MCF 10A (cell line): ENCODE data around the gene TTC33. TPM values are rescaled to one million over a fixed set of nuclear protein-coding genes. Genes with fewer than 3 reads are reported as not detected.

Experiments used
- BruUV-seq: library from RNA; stranded (reverse); fragments of 400-500 nt; replicated peaks from 2 replicates; lab custom pipeline; 2021; lab: Mats Ljungman, UMichigan
- CTCF ChIA-PET: fragments of 300-600 bp; sonication (Branson Sonifier 250); formaldehyde crosslinking; extraction: SDS; loops from one replicate; lab custom pipeline; 2021; ENCODE audit warnings: antibody characterized with exemption, inconsistent platforms; lab: Yijun Ruan, JAX
- POLR2A ChIA-PET: fragments of 300-600, 350-650 bp; sonication (Branson Sonifier 250); formaldehyde crosslinking; extraction: SDS; loops from one replicate; lab custom pipeline; 2020; ENCODE audit warnings: antibody characterized with exemption, inconsistent platforms; lab: Yijun Ruan, JAX
- DNase-seq: peaks from one replicate; pipeline ENCODE4 v3.0.0-alpha.2; 2018; ENCODE audit not compliant: unreplicated experiment
- H3K27ac Mint-ChIP-seq: one replicate; pipeline ENCODE4 v1.8.0; 2022; ENCODE audit warnings: mild to moderate bottlenecking, low read depth, mixed read lengths; ENCODE audit not compliant: unreplicated experiment
- H3K27me3 Mint-ChIP-seq: one replicate; pipeline ENCODE4 v1.8.0; 2022; ENCODE audit warnings: mixed read lengths; ENCODE audit not compliant: insufficient read depth, unreplicated experiment
- H3K36me3 Mint-ChIP-seq: one replicate; pipeline ENCODE4 v1.8.0; 2022; ENCODE audit warnings: mild to moderate bottlenecking, moderate library complexity, mixed read lengths; ENCODE audit not compliant: insufficient read depth, unreplicated experiment
- H3K4me1 Mint-ChIP-seq: one replicate; pipeline ENCODE4 v1.8.0; 2022; ENCODE audit warnings: mixed read lengths; ENCODE audit not compliant: insufficient read depth, unreplicated experiment
- H3K4me3 Mint-ChIP-seq: one replicate; pipeline ENCODE4 v1.8.0; 2022; ENCODE audit warnings: mild to moderate bottlenecking, moderate library complexity, mixed read lengths; ENCODE audit not compliant: unreplicated experiment
- H3K9me3 Mint-ChIP-seq: one replicate; pipeline ENCODE4 v1.8.0; 2022; ENCODE audit warnings: mixed read lengths; ENCODE audit not compliant: unreplicated experiment
- intact Hi-C: fragments of 100-400 bp; cut with micrococcal nuclease; formaldehyde crosslinking; loops from 2 replicates; pipeline ENCODE4 v1.14.1; 2022
- total RNA-seq: library from RNA; stranded (reverse); gene quantifications from 2 replicates; pipeline ENCODE4 v1.2.3, GENCODE V29; 2022
- TF ChIP-seq, protein P1 (sequence below): fragments of 200-600 bp; IDR thresholded peaks from one replicate; pipeline ENCODE4 v1.8.0; 2022; ENCODE audit warnings: antibody characterized with exemption, mild to moderate bottlenecking; ENCODE audit not compliant: unreplicated experiment

The TTC33 gene
- total RNA-seq, 1 experiment from 2014 or later, result 13.3 TPM

DNA sequence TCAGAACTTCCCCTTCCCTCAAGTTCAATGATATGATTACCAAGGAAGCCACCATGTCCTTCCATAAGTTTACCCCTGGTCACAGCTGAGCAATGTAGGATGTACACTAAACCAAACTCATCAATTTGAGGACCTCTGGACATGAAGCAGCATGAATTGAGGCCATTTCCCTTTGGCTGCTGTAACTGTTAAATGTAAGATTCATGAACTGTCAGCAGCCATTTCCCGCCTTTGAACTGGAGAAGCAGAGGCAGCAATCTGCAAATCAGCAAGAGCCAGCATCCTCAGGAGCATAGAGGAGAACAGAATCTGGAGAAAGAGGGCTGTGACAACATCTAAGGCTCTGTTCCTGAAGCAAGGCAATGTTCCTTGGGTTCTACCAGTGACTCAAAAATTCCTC is 180.3 kb downstream of the TTC33 start:
- Mint-ChIP-seq H3K9me3 (no peaks in the 10 kb centered on the region), H3K4me1 (peaks cover 9% of the 10 kb centered on the region), H3K27me3 (no peaks in the 10 kb centered on the region), H3K27ac (no peak overlapping the region), H3K4me3 (no peak overlapping the region), H3K36me3 (no peaks in the 10 kb centered on the region)
- no TSS peak for BruUV-seq
- no peak for DNase-seq
- ChIA-PET POLR2A (no interaction called here), CTCF (interaction anchor here (0.6 to 0.7 kb wide), 2 partner anchors 365 to 857 kb away, joined by 3 to 4 read pairs; no protein-coding TSS in a partner anchor)
- intact Hi-C loops, result no loop called here
- TF ChIP-seq, protein P1, sequence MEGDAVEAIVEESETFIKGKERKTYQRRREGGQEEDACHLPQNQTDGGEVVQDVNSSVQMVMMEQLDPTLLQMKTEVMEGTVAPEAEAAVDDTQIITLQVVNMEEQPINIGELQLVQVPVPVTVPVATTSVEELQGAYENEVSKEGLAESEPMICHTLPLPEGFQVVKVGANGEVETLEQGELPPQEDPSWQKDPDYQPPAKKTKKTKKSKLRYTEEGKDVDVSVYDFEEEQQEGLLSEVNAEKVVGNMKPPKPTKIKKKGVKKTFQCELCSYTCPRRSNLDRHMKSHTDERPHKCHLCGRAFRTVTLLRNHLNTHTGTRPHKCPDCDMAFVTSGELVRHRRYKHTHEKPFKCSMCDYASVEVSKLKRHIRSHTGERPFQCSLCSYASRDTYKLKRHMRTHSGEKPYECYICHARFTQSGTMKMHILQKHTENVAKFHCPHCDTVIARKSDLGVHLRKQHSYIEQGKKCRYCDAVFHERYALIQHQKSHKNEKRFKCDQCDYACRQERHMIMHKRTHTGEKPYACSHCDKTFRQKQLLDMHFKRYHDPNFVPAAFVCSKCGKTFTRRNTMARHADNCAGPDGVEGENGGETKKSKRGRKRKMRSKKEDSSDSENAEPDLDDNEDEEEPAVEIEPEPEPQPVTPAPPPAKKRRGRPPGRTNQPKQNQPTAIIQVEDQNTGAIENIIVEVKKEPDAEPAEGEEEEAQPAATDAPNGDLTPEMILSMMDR, result no peak

DNA sequence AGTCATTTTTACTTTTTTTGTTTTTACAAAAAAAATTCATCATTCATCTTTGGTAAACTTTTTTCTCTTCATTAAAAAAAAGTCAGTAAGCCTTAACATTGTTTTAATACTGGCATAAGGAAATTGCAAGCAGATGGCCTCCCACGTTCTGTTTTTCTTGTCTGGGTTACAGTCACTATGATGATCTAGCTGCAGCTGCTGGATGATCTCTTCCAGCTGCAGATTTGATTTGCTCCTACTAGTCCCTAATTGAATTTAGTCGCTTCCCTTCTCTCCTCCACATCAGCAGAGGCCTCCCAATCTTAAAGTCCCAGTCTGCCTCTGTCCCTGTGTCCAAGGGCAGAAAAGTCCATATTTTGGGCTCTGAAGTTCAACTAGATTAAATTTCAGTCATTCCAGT is 182.8 kb downstream of the TTC33 start:
- DNase-seq, result no peak
- Mint-ChIP-seq H3K9me3 (no peaks in the 10 kb centered on the region), H3K4me3 (no peak overlapping the region), H3K36me3 (no peaks in the 10 kb centered on the region), H3K4me1 (peaks cover 21% of the 10 kb centered on the region), H3K27me3 (no peaks in the 10 kb centered on the region), H3K27ac (no peak overlapping the region)
- BruUV-seq, result no TSS peak
- CTCF ChIA-PET, result no interaction called here
- intact Hi-C loops, result no loop called here
- TF ChIP-seq, protein P1, result no peak
- POLR2A ChIA-PET, result no interaction called here

DNA sequence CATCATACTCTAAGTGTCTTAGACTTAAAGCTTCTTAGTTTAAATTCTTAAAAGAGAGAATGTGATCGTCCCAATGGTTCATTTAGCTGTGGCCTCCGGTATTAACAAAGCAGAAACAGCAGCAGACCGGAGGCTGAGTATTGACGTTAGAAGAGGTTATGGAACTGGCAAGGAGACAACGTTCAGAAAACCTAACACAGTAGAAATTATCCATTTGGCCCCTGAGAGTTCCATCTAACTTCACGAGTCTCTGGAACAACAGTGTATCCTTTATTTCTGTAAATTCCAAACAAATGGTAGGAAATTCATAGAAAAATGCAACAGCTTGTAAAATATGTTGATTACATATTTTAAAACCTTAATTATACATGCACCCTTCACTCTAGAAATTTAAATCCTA is 183.4 kb downstream of the TTC33 start:
- CTCF ChIA-PET, result no interaction called here
- peaks cover 21% of the 10 kb centered on the region for H3K4me1 Mint-ChIP-seq
- no peak overlapping the region for H3K27ac Mint-ChIP-seq
- BruUV-seq, result no TSS peak
- H3K9me3 Mint-ChIP-seq, result no peaks in the 10 kb centered on the region
- H3K27me3 Mint-ChIP-seq, result no peaks in the 10 kb centered on the region
- intact Hi-C loops, result no loop called here
- POLR2A ChIA-PET, result interaction anchor here (0.6 kb wide), 1 partner anchor 127 kb away, joined by 3 read pairs; no protein-coding TSS in a partner anchor
- H3K4me3 Mint-ChIP-seq, result no peak overlapping the region
- no peak for DNase-seq
- no peaks in the 10 kb centered on the region for H3K36me3 Mint-ChIP-seq
- TF ChIP-seq, protein P1, result no peak

DNA sequence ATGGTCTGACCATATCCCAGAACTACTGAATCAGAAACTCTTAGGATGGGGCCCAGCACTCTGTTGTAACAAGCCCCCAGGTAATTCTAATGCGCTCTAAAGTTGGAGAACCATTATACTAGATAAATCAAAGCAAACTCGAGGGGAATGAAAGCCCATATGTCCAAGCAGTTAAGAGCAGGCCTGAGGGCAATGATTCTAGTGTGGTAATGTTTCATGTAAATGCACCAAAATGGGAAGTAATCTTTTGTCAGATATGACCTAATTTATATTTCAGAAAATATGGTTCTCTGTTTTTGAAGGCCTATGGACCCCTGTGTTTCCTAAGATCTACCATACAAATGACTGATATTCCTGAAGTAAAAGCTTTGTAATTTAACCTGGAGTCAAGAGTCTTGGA is 184.0 kb downstream of the TTC33 start:
- Mint-ChIP-seq H3K27ac (no peak overlapping the region), H3K9me3 (no peaks in the 10 kb centered on the region), H3K36me3 (no peaks in the 10 kb centered on the region), H3K4me3 (no peak overlapping the region), H3K27me3 (no peaks in the 10 kb centered on the region), H3K4me1 (peaks cover 21% of the 10 kb centered on the region)
- DNase-seq, result no peak
- BruUV-seq, result no TSS peak
- ChIA-PET POLR2A (no interaction called here), CTCF (no interaction called here)
- TF ChIP-seq, protein P1, result no peak
- intact Hi-C loops, result no loop called here
